ENCODE results near the gene SYNC.
A peak's percentile ranks its signal among the peaks of the same experiment; 100 is the strongest.
"Not testable (repeated sequence)": the region's sequence is repeated elsewhere in the genome, so short reads cannot be mapped to it uniquely, and the experiment has no call there.

The SYNC gene

GRCh38 chr1:32724678-32725614 is 22.4 kb upstream of the SYNC start:
- peak; percentile 90 for DNase-seq (ENCODE audit: low read depth)

DNA sequence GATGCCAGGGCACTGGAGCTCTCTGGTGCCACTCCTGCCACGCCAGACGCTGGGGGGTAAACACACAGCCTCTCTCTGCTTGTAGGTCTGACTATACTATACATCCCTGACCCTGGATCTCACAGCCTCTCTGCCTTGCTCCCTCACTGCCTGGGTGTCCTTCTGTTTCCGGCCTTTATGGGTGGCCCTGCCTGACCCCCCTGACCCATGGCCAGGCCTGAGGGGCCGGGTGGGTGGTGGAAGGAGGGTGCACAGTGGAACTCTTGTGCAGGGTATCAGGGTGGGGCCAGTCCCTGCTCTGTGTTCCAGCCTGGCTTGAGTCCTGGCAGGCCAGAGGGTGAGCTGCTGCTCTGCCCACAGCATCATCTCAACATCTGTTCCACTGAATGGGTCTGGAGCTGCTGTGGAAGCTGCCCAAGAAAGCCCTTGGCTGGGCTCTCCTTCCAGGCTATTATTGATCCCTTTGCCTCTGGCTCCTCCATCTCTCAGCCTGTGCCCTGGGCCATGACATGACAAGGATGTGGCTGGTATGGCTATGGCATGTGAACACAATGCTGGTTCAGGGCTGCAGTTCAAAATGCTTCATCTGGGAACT is 17.2 kb upstream of the SYNC start:
- DNase-seq (ENCODE audit: low read depth) = no peak

DNA sequence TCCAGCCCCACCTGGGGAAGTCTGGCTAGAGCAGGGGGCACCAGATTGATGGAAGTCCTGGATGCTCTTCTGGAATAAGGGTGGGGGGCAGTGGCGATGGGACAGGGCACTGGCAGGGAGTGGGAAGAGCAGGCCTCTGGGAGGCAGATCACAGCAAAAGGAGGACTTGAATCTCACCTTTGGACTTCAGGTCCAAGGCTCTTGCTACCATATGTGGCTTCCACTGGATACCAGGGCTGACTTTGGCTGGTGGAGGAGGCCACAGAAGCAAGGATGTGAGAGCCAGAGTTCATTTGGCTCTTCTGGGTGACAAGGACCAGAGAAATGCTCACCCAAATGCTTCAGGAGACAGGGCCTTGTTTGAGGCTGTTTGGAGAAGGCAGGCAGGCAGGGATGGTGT is 16.0 kb upstream of the SYNC start:
- no peak for DNase-seq (ENCODE audit: low read depth)

DNA sequence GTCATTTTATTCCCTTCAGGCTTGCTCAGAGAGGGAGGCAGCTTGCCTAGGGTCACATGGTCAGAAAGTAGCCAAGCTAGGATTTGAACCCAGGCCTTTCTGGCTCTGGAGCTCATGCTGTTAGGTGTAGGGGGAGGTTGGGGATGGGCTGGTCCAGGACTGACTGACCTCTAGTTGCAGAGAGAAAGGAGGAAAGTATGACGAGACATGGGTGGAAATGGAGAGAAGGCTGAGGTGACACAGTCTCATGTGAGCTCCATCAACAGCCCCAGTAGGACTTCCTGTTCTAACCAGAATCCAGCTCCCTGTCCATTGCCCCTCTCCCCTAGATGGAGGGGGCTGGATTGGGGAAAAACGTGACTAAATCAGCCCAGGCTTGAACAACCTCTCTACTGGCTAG is 15.5 kb upstream of the SYNC start:
- no peak for DNase-seq (ENCODE audit: low read depth)

DNA sequence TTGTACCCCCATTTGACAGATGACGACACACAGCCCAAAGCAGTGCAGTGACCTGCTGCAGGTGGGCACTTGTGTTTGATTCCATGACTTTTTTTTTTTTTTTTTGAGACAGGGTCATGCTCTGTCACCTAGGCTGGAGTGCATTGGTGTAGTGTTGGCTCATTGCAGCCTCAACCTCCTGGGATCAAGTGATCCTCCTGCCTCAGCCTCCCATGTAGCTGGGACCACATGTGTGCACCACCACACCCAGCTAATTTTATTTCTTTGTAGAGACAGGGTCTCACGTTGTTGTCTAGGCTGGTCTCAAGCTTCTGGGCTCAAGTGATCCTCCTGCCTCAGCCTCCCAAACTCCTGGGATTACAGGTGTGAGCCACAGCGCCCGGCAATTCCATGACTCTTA is 14.9 kb upstream of the SYNC start:
- no peak for DNase-seq (ENCODE audit: low read depth)

- DNase-seq (ENCODE audit: low read depth) = no peak
Measured at GRCh38 chr1:32716312-32717148, 14.0 kb upstream of the SYNC start.

GRCh38 chr1:32715901-32716311 is 13.3 kb upstream of the SYNC start:
- DNase-seq (ENCODE audit: low read depth) = no peak

GRCh38 chr1:32714277-32714676 is 11.7 kb upstream of the SYNC start:
- DNase-seq (ENCODE audit: low read depth) = no peak

DNA sequence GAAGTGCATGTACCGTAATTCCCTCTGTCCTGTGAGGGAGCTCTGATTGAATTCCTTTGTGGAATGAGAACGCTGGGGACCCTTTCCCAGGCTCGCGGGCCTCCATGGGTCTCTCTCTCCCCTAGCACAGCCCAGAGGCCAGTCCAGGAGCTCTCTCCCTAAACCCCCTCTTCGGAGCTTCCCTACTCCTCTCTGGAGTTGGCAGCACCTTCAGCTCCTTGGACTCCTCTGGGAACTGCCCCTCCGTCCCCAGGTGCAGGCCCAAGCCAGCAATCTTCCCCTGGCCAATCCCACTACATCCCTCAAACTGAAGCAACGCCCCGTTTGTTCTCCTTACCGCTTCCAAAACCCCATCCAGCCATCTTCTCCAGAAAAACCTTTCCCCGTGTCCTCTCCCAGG is 10.5 kb upstream of the SYNC start:
- DNase-seq (ENCODE audit: low read depth) = no peak

DNA sequence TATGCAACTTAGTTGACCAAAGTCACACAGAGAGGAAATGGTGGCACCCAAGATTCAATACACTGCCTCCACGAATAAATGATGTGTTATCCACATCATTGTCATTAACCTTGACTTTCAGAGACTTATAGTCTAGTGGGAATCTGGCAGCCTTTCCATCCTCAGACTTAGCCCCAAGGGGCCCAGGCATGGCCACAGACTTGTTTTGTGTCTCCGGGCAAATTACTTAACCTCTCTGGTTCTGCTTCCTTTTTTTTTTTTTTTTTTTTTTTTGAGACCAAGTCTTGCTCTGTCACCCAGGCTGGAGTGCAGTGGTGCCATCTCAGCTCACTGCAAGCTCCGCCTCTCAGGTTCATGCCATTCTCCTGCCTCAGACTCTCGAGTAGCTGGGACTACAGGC is 8.7 kb upstream of the SYNC start:
- DNase-seq (ENCODE audit: low read depth) = not testable (repeated sequence)

- DNase-seq (ENCODE audit: low read depth) = no peak
Measured at GRCh38 chr1:32709476-32709875, 6.9 kb upstream of the SYNC start.

DNA sequence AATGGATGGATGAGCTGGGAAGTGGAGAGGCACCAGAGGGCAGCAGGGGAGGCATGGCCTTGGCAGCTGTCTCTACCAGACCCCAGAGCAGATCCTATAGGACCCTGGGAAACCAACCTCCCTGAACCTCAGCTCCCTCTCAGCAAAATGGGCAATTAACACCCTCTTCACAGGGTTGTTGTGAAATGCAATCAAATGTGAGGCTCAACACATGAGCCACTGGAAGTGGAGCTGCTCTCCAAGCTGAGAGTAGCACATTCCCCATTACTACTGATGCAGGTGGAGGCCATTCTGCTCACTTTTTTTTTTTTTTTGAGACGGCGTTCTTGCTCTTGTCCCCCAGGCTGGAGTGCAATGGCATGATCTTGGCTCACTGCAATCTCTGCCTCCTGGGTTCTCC is 6.5 kb upstream of the SYNC start:
- DNase-seq (ENCODE audit: low read depth) = no peak

DNA sequence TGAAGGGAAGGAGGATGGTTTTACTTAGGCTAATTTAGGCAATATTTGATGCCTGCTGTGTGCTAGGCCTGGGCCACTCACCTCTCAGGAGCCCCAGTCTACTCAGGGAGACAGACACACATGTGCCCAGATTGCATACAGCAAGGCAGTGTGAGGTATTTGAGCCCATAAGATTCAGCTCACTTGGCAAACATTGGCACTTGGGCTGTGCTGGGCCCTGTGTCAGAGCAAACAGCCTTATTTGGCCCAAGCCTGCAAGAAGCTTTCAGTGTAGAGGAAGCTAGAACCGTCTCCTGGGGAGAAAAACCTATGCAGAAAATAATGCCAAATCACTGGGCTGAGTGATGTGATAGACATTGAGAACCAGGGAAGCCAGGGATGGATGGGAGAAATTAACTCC is 3.9 kb upstream of the SYNC start:
- no peak for DNase-seq (ENCODE audit: low read depth)

DNA sequence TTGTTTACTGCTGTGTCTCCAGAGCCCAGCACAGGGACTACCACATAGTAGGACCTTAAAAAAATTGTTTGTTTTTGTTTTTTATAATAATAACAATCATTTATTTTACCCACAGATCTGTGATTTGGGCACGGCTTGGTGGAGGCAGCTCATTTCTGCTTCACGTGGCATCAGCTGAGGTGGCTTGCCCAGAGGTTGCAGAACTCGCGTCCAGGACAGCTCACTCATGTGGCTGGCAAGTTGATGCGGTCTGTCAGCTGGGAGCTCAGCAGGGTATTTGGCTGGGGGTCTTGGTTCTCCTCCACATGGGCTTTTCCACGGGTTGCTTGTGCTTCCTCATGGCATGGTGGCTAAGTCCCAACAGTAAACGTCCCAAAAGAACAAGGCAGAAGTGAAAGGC is 2.9 kb upstream of the SYNC start:
- DNase-seq (ENCODE audit: low read depth) = no peak

- peak; percentile 93 for DNase-seq (ENCODE audit: low read depth)
Measured at GRCh38 chr1:32703479-32704291, 1.1 kb upstream of the SYNC start.

DNA sequence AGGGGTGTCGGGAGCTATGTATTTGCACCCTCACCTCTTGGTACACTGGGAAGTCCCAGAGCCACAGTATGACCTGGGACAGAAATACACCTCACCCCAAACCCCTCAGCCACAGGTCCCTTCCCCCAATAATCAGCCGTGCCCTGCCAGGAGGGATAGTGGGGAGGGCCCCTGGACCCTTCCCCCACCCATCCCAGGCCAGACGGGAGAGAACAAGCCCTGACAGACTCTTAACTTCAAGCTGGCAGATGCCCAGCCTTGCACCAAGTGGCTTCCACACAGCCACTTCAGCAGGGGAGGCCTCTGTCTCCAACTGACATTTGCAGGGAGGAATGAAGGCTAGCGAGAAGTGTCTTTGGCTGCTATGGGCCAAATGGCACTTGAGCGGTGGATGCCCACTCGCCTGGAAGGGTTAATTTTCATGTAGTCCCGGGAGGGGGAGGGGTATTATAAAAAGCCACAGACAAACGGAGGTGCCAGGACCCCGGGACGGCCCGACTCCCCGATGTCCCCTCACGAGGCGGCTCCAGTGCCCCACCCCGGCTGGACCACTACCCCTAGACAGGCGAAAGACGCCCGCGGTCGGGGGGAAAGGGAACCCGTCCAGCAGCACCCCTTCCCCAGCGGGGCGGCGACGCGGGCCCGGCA is 495 bp downstream of the SYNC start:
- no peak for DNase-seq (ENCODE audit: low read depth)

- DNase-seq (ENCODE audit: low read depth) = no peak
Measured at GRCh38 chr1:32701421-32701911, 1.1 kb downstream of the SYNC start.

DNA sequence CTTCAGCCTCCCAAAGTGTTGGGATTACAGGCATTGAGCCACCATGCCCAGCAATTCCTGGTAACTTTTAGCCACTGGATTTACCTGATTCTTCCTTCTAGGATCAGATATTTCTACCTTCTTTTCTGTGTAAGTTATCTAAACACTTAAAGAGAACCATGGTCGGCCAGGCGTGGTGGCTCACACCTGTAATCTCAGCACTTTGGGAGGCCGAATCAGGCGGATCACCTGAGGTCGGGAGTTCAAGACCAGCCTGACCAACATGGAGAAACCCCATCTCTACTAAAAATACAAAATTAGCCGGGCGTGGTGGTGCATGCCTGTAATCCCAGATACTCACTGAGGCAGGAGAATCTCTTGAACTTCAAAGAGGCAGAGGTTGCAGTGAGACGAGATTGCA is 5.6 kb downstream of the SYNC start:
- not testable (repeated sequence) for DNase-seq (ENCODE audit: low read depth)

- DNase-seq (ENCODE audit: low read depth) = no peak
Measured at GRCh38 chr1:32696041-32696440, 6.5 kb downstream of the SYNC start.

GRCh38 chr1:32695098-32695904 is 7.3 kb downstream of the SYNC start:
- peak; percentile 45 for DNase-seq (ENCODE audit: low read depth)

Measured in HS-27A (cell line).